Smooth muscle cell (in vitro differentiated cells): ENCODE data around the gene S1PR4. TPM values are rescaled to one million over a fixed set of nuclear protein-coding genes. Genes with fewer than 3 reads are reported as not detected.

Source experiments
- DNase-seq: peaks from one replicate; lab custom pipeline; 2025; ENCODE audit not compliant: unreplicated experiment; lab: John Stamatoyannopoulos, UW
- H2AFZ ChIP-seq: fragments of 200-600 bp; sonication (generic); 2 replicates; pipeline ENCODE4 v1.6.0; 2016; ENCODE audit warnings: antibody characterized with exemption, low read depth, mild to moderate bottlenecking
- H3F3A ChIP-seq: fragments of 200-600 bp; sonication (generic); 2 replicates; pipeline ENCODE4 v1.6.0; 2017; ENCODE audit warnings: antibody characterized with exemption, low read depth
- H3K27ac ChIP-seq: fragments of 200-600 bp; sonication (generic); 2 replicates; pipeline ENCODE4 v1.5.1; 2016; ENCODE audit warnings: low read depth, mild to moderate bottlenecking
- H3K27me3 ChIP-seq: fragments of 200-600 bp; sonication (generic); 2 replicates; pipeline ENCODE4 v1.6.1; 2016; ENCODE audit warnings: low read depth, mild to moderate bottlenecking
- H3K36me3 ChIP-seq: fragments of 200-600 bp; sonication (generic); 2 replicates; pipeline ENCODE4 v1.5.1; 2016; ENCODE audit warnings: low read depth
- H3K4me1 ChIP-seq: fragments of 200-600 bp; sonication (generic); 2 replicates; pipeline ENCODE4 v1.5.1; 2016; ENCODE audit warnings: low read depth
- H3K4me2 ChIP-seq: fragments of 200-600 bp; sonication (generic); 2 replicates; pipeline ENCODE4 v1.6.0; 2016; ENCODE audit warnings: mild to moderate bottlenecking
- H3K4me3 ChIP-seq: fragments of 200-600 bp; sonication (generic); 2 replicates; pipeline ENCODE4 v1.5.1; 2016; ENCODE audit warnings: mild to moderate bottlenecking
- H3K79me2 ChIP-seq: fragments of 200-600 bp; sonication (generic); 2 replicates; pipeline ENCODE4 v1.6.0; 2016; ENCODE audit warnings: low read depth, mild to moderate bottlenecking
- H3K9ac ChIP-seq: fragments of 200-600 bp; sonication (generic); 2 replicates; pipeline ENCODE4 v1.6.0; 2016; ENCODE audit warnings: low read depth
- H3K9me3 ChIP-seq: fragments of 200-600 bp; sonication (generic); replicated peaks from 2 replicates; pipeline ENCODE4 v1.5.1; 2016; ENCODE audit warnings: low read depth
- H4K20me1 ChIP-seq: fragments of 200-600 bp; sonication (generic); 2 replicates; pipeline ENCODE4 v1.6.0; 2016; ENCODE audit warnings: low read depth
- CTCF ChIP-seq: fragments of 200-600 bp; sonication (generic); IDR thresholded peaks from 2 replicates; pipeline ENCODE4 v1.5.1; 2017; ENCODE audit warnings: borderline replicate concordance, mild to moderate bottlenecking, antibody characterized with exemption; ENCODE audit not compliant: insufficient read depth, poor library complexity, severe bottlenecking
- WGBS: methylation state at CpG from one replicate; pipeline ENCODE4 v1.1.7; 2016; ENCODE audit warnings: low lambda C conversion rate; 5-methylcytosine and 5-hydroxymethylcytosine counted together
- polyA plus RNA-seq: library from polyadenylated mRNA; unstranded; fragments of >200 nt; fragmentation: Nextera tagmentation; extraction: Ambion mirVana; gene quantifications from 2 replicates; pipeline ENCODE4 v1.2.1, GENCODE V29; 2016
- total RNA-seq: library from RNA; depleted of rRNA; stranded (reverse); fragments of >200 nt; gene quantifications from 2 replicates; pipeline ENCODE4 v1.2.3, GENCODE V29; 2014

Gene S1PR4
- total and polyA plus RNA-seq, 2 experiments from 2014 or later, result not detected

DNA sequence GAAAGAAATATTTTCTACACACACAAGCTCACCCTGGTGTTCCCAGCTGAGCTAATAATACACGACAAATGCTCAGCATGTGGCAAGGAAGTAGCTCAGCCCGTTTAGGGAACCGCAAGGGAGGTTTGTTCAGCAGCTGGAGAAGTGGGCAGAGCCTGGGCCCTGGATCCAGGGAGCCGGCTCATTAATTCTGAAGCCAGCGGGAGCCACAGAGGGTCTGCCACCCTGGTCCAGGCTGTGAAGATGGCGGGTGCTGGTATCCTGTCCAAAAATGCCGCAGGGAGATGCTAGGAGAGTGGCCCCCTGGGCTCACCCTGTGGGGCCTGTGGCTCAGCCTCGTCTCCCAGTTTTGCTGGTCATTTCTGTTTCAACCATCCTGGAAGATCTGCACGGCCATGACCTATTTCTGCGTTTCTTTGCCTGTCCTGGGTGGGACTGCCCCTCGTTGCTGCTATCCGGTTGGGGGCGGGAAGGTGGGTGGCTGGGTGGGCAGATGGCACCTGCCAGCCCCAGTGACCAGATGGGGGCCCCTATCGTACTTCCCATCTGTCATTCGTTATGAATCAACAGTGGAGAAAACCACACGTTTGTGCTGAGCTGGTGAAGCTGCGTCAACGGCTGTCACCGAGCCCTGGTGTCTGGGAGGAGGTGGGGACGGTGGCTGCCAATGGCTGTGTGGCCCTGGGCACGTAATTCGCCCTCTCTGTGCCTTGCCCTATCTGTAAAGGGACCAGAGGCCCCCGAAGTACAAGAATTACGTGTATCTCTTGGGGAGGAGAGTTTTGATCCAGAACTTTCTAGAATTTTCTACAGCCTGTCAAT, 45.4 kb upstream of the S1PR4 start:
- Histone ChIP-seq H3K4me3 (no peak overlapping the region), H3K36me3 (no peaks in the 10 kb centered on the region), H3K9ac (no peak overlapping the region), H4K20me1 (no peaks in the 10 kb centered on the region), H3F3A (no peaks in the 10 kb centered on the region), H3K4me2 (no peak overlapping the region), H3K27me3 (no peaks in the 10 kb centered on the region), H3K27ac (no peak overlapping the region), H3K9me3 (no peaks in the 10 kb centered on the region), H2AFZ (no peak overlapping the region), H3K79me2 (no peaks in the 10 kb centered on the region), H3K4me1 (no peaks in the 10 kb centered on the region)
- DNase-seq, result no peak
- TF ChIP-seq CTCF, result no peak
- 77% methylated on average over 23 of the region's 24 CpGs for WGBS

DNA sequence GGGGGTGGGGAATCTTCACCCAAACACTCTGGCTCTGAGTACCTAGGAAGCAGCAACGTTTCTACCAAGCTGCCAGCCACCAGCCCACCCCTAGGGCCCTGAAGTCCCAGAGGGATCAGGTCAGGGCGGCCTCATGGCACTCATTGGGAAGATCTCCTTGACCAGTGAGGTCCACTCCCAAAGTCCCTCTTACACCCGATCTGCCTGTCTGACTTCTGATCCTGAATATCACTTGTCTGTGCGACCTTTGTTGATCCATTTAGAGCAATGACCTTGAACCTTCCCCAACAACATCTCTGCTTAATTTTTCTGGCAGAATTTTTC, 44.8 kb upstream of the S1PR4 start:
- DNase-seq, result no peak
- H3K27ac ChIP-seq, result no peak overlapping the region
- H2AFZ ChIP-seq, result no peak overlapping the region
- H3K9me3 ChIP-seq, result no peaks in the 10 kb centered on the region
- H3K4me3 ChIP-seq, result no peak overlapping the region
- no peaks in the 10 kb centered on the region for H4K20me1 ChIP-seq
- H3K4me1 ChIP-seq, result no peaks in the 10 kb centered on the region
- no peaks in the 10 kb centered on the region for H3K79me2 ChIP-seq
- no peaks in the 10 kb centered on the region for H3K27me3 ChIP-seq
- whole genome bisulfite sequencing, result 80% methylated on average over 4 of the region's 4 CpGs
- no peak overlapping the region for H3K4me2 ChIP-seq
- no peak overlapping the region for H3K9ac ChIP-seq
- no peaks in the 10 kb centered on the region for H3K36me3 ChIP-seq
- no peaks in the 10 kb centered on the region for H3F3A ChIP-seq
- no peak for TF ChIP-seq CTCF

DNA sequence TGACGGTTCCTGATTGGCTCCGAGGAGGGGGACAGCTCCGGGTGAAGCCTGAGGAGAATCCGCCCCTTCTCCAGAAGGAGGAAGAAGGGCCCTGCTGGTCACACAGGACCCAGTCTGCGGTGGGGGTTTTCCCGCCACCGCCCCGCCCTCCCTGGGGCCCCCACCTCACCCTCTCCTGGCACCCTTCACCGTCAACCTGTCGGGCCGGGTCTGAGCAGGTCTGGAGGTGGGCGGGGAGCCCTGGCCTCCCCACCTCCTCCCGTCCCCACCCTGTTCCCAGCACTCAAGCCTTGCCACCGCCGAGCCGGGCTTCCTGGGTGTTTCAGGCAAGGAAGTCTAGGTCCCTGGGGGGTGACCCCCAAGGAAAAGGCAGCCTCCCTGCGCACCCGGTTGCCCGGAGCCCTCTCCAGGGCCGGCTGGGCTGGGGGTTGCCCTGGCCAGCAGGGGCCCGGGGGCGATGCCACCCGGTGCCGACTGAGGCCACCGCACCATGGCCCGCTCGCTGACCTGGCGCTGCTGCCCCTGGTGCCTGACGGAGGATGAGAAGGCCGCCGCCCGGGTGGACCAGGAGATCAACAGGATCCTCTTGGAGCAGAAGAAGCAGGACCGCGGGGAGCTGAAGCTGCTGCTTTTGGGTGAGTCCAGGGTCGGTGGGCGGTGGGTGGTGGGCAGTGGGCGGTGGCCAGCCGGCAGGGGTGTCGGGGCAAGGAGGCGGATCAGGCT, 42.4 kb upstream of the S1PR4 start, which contains the start of gene GNA15:
Gene GNA15, plus strand, starts transcription at position 73 of the 723 bp plus-strand sequence. Its CDS starts 418 bp downstream, at position 491.
- Histone ChIP-seq H3K4me2 (no peak within 1 kb of the TSS), H2AFZ (no peak within 1 kb of the TSS)
- WGBS, result 90% methylated on average over 30 of the region's 40 CpGs

More for the DNA sequence above, 42.4 kb upstream of the S1PR4 start, which contains the start of gene GNA15:
- Histone ChIP-seq H3K4me3 (no peak within 1 kb of the TSS), H3K79me2 (no peaks in the 10 kb centered on the region), H3K27me3 (no peaks in the 10 kb centered on the region), H3K27ac (no peak within 1 kb of the TSS), H3K4me1 (no peaks in the 10 kb centered on the region), H3F3A (no peaks in the 10 kb centered on the region), H3K36me3 (no peaks in the 10 kb centered on the region), H3K9me3 (no peaks in the 10 kb centered on the region), H3K9ac (no peak within 1 kb of the TSS), H4K20me1 (no peaks in the 10 kb centered on the region)
- no peak for TF ChIP-seq CTCF
- DNase-seq, result no peak
